ENCODE results near the gene CUX1. TPM values are rescaled to one million over a fixed set of nuclear protein-coding genes. Genes with fewer than 3 reads are reported as not detected.

The CUX1 gene
- total RNA-seq, 1 donor from 2014 or later = 118 TPM

GRCh38 chr7:102305414-102306268 lies 488.2 kb downstream of the CUX1 start:
- Mint-ChIP-seq H3K27me3 (ENCODE audit: low read depth) (no peaks in the 10 kb centered on the region), H3K4me3 (ENCODE audit: unreplicated experiment) (no peak overlapping the region), H3K27ac (ENCODE audit: unreplicated experiment) (no peak overlapping the region), H3K4me1 (ENCODE audit: low read depth) (peaks cover 17% of the 10 kb centered on the region), H3K9me3 (ENCODE audit: low read depth) (no peaks in the 10 kb centered on the region), H3K36me3 (ENCODE audit: low read depth) (no peaks in the 10 kb centered on the region)
- DNase-seq (ENCODE audit: low spot score) = no peak
- TF ChIP-seq CTCF (IDR thresholded peaks at IDR 0.05) = no peak

- no peak for TF ChIP-seq CTCF (IDR thresholded peaks at IDR 0.05)
- Mint-ChIP-seq H3K27me3 (ENCODE audit: low read depth) (no peaks in the 10 kb centered on the region), H3K27ac (ENCODE audit: unreplicated experiment) (peak overlapping the region; percentile 66), H3K4me1 (ENCODE audit: low read depth) (peaks cover 17% of the 10 kb centered on the region), H3K36me3 (ENCODE audit: low read depth) (no peaks in the 10 kb centered on the region), H3K9me3 (ENCODE audit: low read depth) (no peaks in the 10 kb centered on the region), H3K4me3 (ENCODE audit: unreplicated experiment) (no peak overlapping the region)
- no peak for DNase-seq (ENCODE audit: low spot score)
These were observed 489.7 kb downstream of the CUX1 start for GRCh38 chr7:102306916-102307677.

GRCh38 chr7:102310414-102310815 lies 493.0 kb downstream of the CUX1 start:
- peaks cover 12% of the 10 kb centered on the region for H3K4me1 Mint-ChIP-seq (ENCODE audit: low read depth)
- no peak for DNase-seq (ENCODE audit: low spot score)
- no peaks in the 10 kb centered on the region for H3K36me3 Mint-ChIP-seq (ENCODE audit: low read depth)
- no peak overlapping the region for H3K27ac Mint-ChIP-seq (ENCODE audit: unreplicated experiment)
- no peaks in the 10 kb centered on the region for H3K27me3 Mint-ChIP-seq (ENCODE audit: low read depth)
- no peaks in the 10 kb centered on the region for H3K9me3 Mint-ChIP-seq (ENCODE audit: low read depth)
- no peak for TF ChIP-seq CTCF (IDR thresholded peaks at IDR 0.05)
- no peak overlapping the region for H3K4me3 Mint-ChIP-seq (ENCODE audit: unreplicated experiment)

- H3K9me3 Mint-ChIP-seq (ENCODE audit: low read depth) = no peaks in the 10 kb centered on the region
- no peaks in the 10 kb centered on the region for H3K36me3 Mint-ChIP-seq (ENCODE audit: low read depth)
- H3K27ac Mint-ChIP-seq (ENCODE audit: unreplicated experiment) = no peak overlapping the region
- H3K27me3 Mint-ChIP-seq (ENCODE audit: low read depth) = no peaks in the 10 kb centered on the region
- H3K4me3 Mint-ChIP-seq (ENCODE audit: unreplicated experiment) = no peak overlapping the region
- H3K4me1 Mint-ChIP-seq (ENCODE audit: low read depth) = peaks cover 2% of the 10 kb centered on the region
- no peak for DNase-seq (ENCODE audit: low spot score)
- no peak for TF ChIP-seq CTCF (IDR thresholded peaks at IDR 0.05)
These were observed 494.9 kb downstream of the CUX1 start for GRCh38 chr7:102312317-102312716.

- Mint-ChIP-seq H3K36me3 (ENCODE audit: low read depth) (no peaks in the 10 kb centered on the region), H3K4me3 (ENCODE audit: unreplicated experiment) (no peak overlapping the region), H3K27me3 (ENCODE audit: low read depth) (no peaks in the 10 kb centered on the region), H3K9me3 (ENCODE audit: low read depth) (no peaks in the 10 kb centered on the region), H3K27ac (ENCODE audit: unreplicated experiment) (no peak overlapping the region), H3K4me1 (ENCODE audit: low read depth) (no peaks in the 10 kb centered on the region)
- TF ChIP-seq CTCF (IDR thresholded peaks at IDR 0.05) = no peak
- DNase-seq (ENCODE audit: low spot score) = no peak
These were observed 496.8 kb downstream of the CUX1 start for GRCh38 chr7:102313997-102314780.
